Measurements from ENCODE around the gene TNFRSF4.

DNA sequence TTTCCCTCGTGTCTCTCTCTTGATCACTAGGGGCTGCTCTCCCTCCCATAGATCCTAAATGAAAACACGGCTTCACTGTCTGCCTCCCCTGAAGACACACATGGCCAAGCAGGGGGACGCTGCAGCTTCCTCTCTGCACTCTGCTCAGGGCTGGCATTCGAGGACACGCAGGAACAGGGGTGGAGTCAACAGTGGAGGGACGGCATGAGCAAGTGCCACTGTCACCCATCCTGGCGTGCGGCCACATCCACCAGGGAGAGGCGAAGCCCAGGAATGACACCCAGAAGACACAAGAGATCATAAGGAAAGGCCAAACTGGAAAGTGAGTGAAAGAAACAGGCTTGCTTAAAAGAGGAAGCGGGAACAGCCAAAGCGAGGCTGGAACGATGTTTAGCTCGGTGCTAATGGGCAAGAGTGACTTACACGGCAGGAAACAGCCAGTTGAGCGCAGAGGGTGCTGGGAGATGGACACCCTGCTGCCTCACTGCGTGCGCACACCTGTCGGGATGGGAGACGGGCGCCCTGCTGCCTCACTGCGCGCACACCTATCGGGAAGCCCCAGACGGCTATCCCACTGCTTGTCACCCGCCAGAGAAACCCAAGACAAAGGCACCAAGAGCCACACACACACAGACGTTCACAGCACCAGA is 46.1 kb upstream of the TNFRSF4 start:
- TF ChIP-seq, protein P1, sequence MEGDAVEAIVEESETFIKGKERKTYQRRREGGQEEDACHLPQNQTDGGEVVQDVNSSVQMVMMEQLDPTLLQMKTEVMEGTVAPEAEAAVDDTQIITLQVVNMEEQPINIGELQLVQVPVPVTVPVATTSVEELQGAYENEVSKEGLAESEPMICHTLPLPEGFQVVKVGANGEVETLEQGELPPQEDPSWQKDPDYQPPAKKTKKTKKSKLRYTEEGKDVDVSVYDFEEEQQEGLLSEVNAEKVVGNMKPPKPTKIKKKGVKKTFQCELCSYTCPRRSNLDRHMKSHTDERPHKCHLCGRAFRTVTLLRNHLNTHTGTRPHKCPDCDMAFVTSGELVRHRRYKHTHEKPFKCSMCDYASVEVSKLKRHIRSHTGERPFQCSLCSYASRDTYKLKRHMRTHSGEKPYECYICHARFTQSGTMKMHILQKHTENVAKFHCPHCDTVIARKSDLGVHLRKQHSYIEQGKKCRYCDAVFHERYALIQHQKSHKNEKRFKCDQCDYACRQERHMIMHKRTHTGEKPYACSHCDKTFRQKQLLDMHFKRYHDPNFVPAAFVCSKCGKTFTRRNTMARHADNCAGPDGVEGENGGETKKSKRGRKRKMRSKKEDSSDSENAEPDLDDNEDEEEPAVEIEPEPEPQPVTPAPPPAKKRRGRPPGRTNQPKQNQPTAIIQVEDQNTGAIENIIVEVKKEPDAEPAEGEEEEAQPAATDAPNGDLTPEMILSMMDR (CRISPR knock-in tag; IDR thresholded peaks at IDR 0.05) = no peak
- TF ChIP-seq CHCHD3 (CRISPR knock-in tag; IDR thresholded peaks at IDR 0.05) (no peak), POLR2AphosphoS5 (IDR thresholded peaks at IDR 0.05; ENCODE audit: low read depth, low read length) (no peak), PCBP1 (IDR thresholded peaks at IDR 0.05; ENCODE audit: borderline replicate concordance, low read depth, low read length) (no peak), NR2F2 (IDR thresholded peaks at IDR 0.05; ENCODE audit: borderline replicate concordance, low read depth) (no peak), POLR2A (IDR thresholded peaks at IDR 0.05; ENCODE audit: insufficient read depth in 1 of 2, low read depth in 2 of 2, low read length in 2 of 2) (no peak)
- TF ChIP-seq, protein P2, sequence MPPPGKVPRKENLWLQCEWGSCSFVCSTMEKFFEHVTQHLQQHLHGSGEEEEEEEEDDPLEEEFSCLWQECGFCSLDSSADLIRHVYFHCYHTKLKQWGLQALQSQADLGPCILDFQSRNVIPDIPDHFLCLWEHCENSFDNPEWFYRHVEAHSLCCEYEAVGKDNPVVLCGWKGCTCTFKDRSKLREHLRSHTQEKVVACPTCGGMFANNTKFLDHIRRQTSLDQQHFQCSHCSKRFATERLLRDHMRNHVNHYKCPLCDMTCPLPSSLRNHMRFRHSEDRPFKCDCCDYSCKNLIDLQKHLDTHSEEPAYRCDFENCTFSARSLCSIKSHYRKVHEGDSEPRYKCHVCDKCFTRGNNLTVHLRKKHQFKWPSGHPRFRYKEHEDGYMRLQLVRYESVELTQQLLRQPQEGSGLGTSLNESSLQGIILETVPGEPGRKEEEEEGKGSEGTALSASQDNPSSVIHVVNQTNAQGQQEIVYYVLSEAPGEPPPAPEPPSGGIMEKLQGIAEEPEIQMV (CRISPR knock-in tag; IDR thresholded peaks at IDR 0.05; ENCODE audit: low read depth) = no peak
